NCI-H2227 (cell line): ENCODE results near the gene KRTAP3-1.

Source experiments
- DNase-seq: peaks from one replicate; lab custom pipeline; 2025; ENCODE audit not compliant: unreplicated experiment; lab: John Stamatoyannopoulos, UW

Gene KRTAP3-1

DNA sequence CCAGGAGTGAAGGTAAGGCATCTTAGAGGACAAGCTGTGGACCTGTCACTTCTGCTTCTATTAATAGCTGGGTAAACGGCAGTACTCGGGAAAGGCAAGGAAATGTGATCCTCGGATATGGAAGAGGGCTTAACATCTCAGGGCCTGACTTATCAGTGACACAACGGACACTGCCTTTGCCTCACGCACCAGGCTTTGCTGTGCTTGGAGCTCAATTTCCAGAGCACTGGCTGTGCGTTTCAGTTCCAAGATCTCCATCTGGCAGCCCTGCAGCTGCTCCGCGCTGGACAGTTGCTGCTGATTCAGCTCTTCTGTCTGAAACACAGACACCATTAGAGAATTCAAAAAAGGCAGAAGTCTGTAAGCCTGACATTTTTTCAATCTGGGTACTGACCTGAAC lies 28.3 kb downstream of the KRTAP3-1 start:
- DNase-seq = peak; percentile 19

DNA sequence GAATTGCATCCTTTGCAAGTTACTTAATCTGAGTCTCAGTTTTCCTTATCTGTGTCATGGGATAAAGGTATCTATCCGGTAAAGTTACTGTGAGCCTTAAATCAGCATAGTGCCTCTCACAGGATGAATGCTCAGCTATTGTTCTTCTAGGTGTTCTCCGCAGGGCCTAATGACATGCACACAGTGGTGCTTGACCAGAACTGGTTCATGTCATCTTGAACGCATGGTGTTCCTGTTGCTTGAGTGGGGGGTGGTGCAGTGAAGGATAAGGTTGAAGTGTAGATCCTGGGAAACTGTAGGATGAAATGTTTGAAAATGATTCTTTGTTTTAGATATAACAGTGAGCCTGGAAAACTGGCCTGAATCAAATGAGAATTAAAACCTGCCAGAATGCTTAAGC lies 28.8 kb downstream of the KRTAP3-1 start:
- DNase-seq = no peak

DNA sequence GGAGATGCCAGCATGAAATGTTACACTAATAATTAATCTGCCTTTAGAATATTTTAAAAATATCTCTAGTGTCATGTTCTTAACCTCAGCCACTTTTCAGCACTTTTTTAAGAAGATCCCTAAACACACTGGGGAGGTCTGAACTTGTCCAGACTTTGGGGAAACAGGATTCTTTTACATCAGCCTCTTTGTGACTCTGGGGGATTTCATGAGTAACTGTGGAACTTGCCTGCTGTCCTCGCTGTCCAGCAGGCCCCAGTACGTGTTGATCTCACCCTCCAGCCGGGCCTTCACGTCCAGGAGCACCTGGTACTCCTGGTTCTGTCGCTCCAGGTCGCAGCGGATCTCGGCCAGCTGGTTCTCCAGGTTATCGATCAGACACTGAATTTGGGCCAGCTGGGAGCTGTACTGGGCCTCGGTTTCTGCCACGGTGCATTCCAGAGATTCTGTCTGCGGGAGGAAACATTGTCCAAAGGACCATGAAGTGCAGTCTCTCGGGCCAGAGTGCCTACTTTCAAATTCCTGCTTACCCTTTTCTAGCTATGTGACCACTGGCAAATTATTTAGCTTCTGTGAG lies 30.3 kb downstream of the KRTAP3-1 start:
- DNase-seq = no peak

DNA sequence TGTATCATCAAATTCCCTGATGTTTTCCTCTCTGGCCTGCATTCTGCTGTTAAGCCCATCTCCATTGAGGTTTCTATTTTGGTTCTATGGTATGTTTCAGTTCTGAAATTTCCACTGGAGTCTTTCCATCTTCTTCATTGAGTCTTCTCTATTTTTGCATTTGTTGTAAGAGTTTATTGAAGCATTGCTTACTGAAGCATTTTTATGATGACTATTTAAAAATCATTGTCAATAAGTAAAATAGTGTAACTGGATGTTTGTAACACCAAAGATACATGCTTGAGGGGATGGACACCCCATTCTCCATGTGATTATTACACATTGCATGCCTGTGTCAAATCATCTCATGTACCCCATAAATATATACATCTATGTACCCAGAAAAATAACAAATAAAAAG lies 33.4 kb downstream of the KRTAP3-1 start:
- no peak for DNase-seq

DNA sequence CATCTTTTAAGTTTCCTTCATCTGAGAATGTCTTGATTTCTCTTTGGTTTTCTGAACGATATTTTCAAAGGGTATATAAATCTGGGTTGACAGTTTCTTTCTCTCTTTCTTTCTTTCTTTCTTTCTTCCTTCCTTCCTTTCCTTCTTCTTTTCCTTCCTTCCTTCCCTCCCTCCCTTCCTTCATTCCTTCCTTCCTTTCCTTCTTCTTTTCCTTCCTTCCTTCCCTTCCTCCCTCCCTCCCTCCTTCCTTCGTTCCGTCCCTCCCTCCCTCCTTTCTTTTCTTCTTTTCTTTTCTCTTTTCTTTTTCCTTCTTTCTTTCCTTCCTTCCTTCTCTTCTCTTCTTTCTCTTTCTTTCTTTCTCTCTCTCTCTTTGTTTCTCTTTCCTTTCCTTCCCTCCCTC lies 34.6 kb downstream of the KRTAP3-1 start:
- no peak for DNase-seq

DNA sequence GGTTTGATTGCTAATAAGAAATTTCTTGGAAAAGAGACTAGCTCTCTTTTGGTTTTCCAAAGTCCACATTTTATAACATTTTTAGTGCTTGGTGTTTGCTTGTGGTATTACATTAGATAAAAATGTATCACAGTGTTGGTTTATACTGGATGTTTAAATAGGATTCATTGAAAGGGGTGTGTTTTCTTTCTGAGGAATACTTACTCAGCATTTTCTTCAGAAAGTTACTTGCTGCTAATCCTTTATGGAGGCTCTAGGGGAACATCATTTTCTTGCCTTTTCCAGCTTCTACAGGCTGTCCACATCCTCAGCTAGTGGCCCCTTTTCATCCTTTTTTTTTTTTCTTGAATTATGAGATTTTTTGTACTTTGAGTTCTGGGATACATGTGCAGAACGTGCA lies 41.3 kb downstream of the KRTAP3-1 start:
- DNase-seq = no peak

DNA sequence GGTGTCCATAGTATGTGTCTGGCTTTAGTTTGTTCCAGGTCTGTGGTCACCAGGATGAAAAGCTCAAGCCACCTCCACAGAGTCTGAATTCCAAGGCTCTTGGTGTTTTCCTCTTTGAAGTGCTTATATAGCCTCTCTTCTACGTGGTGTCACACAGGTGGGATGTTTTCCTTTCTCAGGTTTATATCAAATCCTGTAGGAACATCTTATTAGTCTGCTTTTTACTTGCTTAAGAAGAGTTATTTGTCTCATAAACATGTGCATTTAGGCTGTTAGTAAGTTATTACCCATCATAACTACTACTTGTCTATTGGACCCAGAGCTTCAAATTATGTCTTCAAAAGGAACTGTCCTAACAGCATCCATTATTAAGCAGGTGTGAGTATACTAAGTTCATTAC lies 42.1 kb downstream of the KRTAP3-1 start, which contains the start of gene KRT39:
KRT39 (minus strand) TSS at position 101 of the 400 bp plus-strand sequence; CDS start at position 9, 92 bp downstream.
- DNase-seq = no peak

DNA sequence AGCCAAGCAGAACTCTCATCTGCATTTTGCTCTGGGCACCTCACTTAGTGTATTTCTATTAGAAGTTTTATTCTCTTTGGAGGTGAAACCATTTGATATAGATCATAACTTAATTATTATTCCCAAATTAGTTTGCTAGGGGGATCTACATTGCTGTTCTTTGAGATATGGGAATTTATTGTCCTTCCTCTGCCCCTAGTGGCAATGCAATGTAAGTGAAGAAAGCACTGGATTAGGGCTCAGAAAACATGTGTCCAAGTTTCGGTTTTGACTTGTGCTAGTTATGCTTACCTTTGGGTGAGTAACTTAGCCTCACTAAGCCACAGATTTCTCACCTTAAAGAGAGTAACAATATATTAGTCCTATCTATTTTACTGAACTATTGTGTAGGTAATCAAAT lies 45.1 kb downstream of the KRTAP3-1 start:
- no peak for DNase-seq

DNA sequence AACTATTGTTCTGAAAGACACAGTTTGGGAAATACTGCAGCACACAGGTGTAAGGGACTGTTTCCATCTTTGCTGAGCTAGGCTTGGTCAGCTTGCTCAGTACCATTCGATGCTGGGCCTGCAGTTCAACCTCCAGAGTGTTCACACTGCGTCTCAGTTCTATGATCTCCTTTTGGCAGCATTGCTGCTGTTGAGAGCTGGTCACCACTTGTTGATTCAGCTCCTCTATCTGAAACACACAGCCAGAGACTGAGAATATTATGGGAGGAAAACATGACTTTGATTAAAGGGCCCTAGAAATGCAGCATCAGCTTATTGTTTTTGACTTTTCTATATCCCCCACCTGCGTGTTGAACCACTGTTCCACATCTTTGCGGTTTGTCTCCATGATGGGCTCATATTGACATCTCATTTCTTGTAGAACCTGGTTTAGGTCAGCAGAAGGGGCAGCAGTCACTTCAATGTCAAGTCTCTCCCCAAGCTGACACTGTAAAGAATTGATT lies 46.8 kb downstream of the KRTAP3-1 start:
- no peak for DNase-seq

DNA sequence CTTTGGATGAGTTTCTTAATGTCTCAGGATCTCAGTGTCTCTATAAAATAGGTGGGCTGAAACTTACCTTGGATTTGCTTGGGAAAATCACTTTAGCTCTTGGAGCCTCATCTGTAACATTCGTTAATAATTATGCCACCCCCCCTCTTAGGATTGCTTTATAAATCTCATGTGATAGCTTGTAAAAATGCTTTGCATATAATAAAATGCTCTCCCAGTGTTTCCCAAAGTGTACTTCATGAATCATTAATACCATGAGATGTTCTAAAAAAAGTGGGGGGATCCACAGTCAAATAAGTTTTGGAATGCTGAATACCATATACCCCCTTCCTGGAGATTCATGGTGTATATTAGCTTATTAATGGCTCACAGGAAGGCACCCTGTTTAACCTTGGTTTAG lies 47.3 kb downstream of the KRTAP3-1 start:
- DNase-seq = no peak

DNA sequence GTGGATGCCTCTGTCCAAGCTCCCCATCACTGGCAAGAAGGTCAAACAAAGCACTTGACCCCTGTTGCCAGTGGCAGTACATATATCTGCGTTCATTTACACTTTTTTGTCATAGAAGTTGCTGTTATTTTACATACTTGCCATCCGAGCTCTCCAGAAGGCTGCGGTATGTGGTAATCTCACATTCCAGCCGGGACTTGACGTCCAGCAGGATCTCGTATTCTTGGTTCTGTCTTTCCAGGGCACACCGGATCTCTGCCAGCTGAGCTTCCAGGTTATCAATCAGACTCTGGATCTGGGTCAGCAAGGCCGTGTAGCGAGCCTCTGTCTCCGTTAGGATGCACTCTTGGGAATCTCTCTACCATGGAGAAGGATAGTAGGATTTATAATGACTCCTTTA lies 48.8 kb downstream of the KRTAP3-1 start:
- no peak for DNase-seq
